ENCODE data around the gene CDH23. TPM values are rescaled to one million over a fixed set of nuclear protein-coding genes. Genes with fewer than 3 reads are reported as not detected.

CDH23 gene
- total and polyA plus RNA-seq, 9 of the 15 experiments (the other 6 are each of a cell fraction or from before 2014, with no cell fraction given) = 0.18 to 1.2 (median 0.47) TPM

- Histone ChIP-seq H3K4me1 (replicated peaks in 1 of 2; ENCODE audit: control insufficient read depth in 2 of 2, insufficient read depth in 2 of 2, low read length in 2 of 2) (peaks cover 36 to 42% of the 10 kb centered on the region in 2 experiments), H3K27me3 (ENCODE audit: control insufficient read depth in 2 of 2, insufficient read depth in 2 of 2, low read length in 2 of 2) (no peaks in the 10 kb centered on the region), H3K9me1 (ENCODE audit: control insufficient read depth, insufficient read depth, low read length) (no peaks in the 10 kb centered on the region), H3K4me3 (no peak overlapping the region), H3K79me2 (ENCODE audit: control insufficient read depth, insufficient read depth, low read length) (no peaks in the 10 kb centered on the region), H3K36me3 (ENCODE audit: control insufficient read depth, insufficient read depth, low read length) (no peaks in the 10 kb centered on the region), H4K20me1 (replicated peaks; ENCODE audit: control insufficient read depth, insufficient read depth, low read length) (no peaks in the 10 kb centered on the region), H2AFZ (ENCODE audit: low read depth, low read length) (no peak overlapping the region), H3K4me2 (ENCODE audit: insufficient read depth, low read length) (no peak overlapping the region), H3K9ac (ENCODE audit: insufficient read depth in 1 of 2, low read depth in 2 of 2, low read length in 2 of 2) (peak overlapping the region in 1 of 2 experiments; percentile 47; a peak in 1 of 4 replicates), H3K27ac (ENCODE audit: extremely low read depth, low read depth, low read length) (no peak overlapping the region), H3K9me3 (replicated peaks; ENCODE audit: control insufficient read depth, insufficient read depth, low read depth, low read length) (no peaks in the 10 kb centered on the region)
- BruUV-seq (replicated peaks) = no TSS peak
- TF ChIP-seq SMARCE1 (IDR thresholded peaks at IDR 0.05) = peak; percentile 49
- TF ChIP-seq FOXP4 (CRISPR knock-in tag; IDR thresholded peaks at IDR 0.05; ENCODE audit: borderline replicate concordance) = no peak
- peak; percentile 27; the same call in 1 of the 2 replicates for TF ChIP-seq CBFA2T3 (IDR thresholded peaks at IDR 0.05)
- TF ChIP-seq SMARCA4 (IDR thresholded peaks at IDR 0.05) = peak; percentile 51
- no peak for TF ChIP-seq DMBX1 (CRISPR knock-in tag; IDR thresholded peaks at IDR 0.05; ENCODE audit: borderline replicate concordance)
- TF ChIP-seq ARID1B (IDR thresholded peaks at IDR 0.05) = 0 out of 2 replicates have a peak, but pooled peaks have one; percentile 27
- TF ChIP-seq TEAD4 (IDR thresholded peaks at IDR 0.05; ENCODE audit: low read length) = no peak
- no peak for TF ChIP-seq TEAD4 (CRISPR knock-in tag; IDR thresholded peaks at IDR 0.05; ENCODE audit: borderline replicate concordance)
- peak; percentile 75 for TF ChIP-seq ATF3 (IDR thresholded peaks at IDR 0.05)
- TF ChIP-seq ATF3 (CRISPR knock-in tag; conservative IDR thresholded peaks at IDR 0.05) = no peak
- no peak for TF ChIP-seq ZNF79 (CRISPR knock-in tag; IDR thresholded peaks at IDR 0.05; ENCODE audit: low read depth)
- TF ChIP-seq JUND (IDR thresholded peaks at IDR 0.05; ENCODE audit: borderline replicate concordance, low read depth, low read length) = peak; percentile 58
- TF ChIP-seq JUND (tag; IDR thresholded peaks at IDR 0.05; ENCODE audit: borderline replicate concordance, low read depth, low read length) = no peak
- TF ChIP-seq CBFA2T2 (conservative IDR thresholded peaks at IDR 0.05) = 0 out of 2 replicates have a peak, but pooled peaks have one; percentile 17
- TF ChIP-seq ZBTB49 (CRISPR knock-in tag; IDR thresholded peaks at IDR 0.05; ENCODE audit: borderline replicate concordance) = no peak
- 0 out of 2 replicates have a peak, but pooled peaks have one; percentile 26 for TF ChIP-seq JUN (IDR thresholded peaks at IDR 0.05; ENCODE audit: borderline replicate concordance, low read depth, low read length)
- TF ChIP-seq JUN (CRISPR knock-in tag; IDR thresholded peaks at IDR 0.05; ENCODE audit: borderline replicate concordance) = no peak
- TF ChIP-seq TBP (optimal IDR thresholded peaks at IDR 0.05; ENCODE audit: low read depth, low read length) = no peak
- TF ChIP-seq KDM1A (IDR thresholded peaks at IDR 0.05) = peak; percentile 68 to 79; a peak in 3 of 4 replicates
- peak; percentile 53 for TF ChIP-seq FOSL1 (tag; conservative IDR thresholded peaks at IDR 0.05)
- ATAC-seq (no peak), FAIRE-seq (no peak), DNase-seq (ENCODE audit: extremely low read depth in 1 of 4, low spot score in 3 of 4) (no peak)
- in situ Hi-C loops (cut with MboI) (no loop called here), intact Hi-C loops (cut with micrococcal nuclease) (no loop called here)
- 83% methylated on average over 4 of the region's 5 CpGs for WGBS (ENCODE audit: insufficient coverage, low coverage, missing lambda C conversion rate)
- ChIA-PET CTCF (ENCODE audit: low intra/inter-chr PET ratio) (no interaction called here), POLR2A (interaction anchor here (1.3 kb wide), 1 partner anchor 15 kb away, joined by 9 read pairs; the partner anchor contains the start of gene PSAP)
Observed at GRCh38 chr10:71864911-71865361, 468.2 kb downstream of the CDH23 start.
